GM12874 (cell line): Measurements from ENCODE around the gene KCNQ1OT1.

ENCODE experiments used
- CTCF ChIP-seq: IDR thresholded peaks from 2 replicates; pipeline ENCODE4 v1.5.1; 2011; ENCODE audit warnings: low read depth, mild to moderate bottlenecking, control low read depth, low read length, moderate library complexity; ENCODE audit not compliant: insufficient read depth

The KCNQ1OT1 gene

GRCh38 chr11:2728663-2729332 lies 29.0 kb upstream of the KCNQ1OT1 start:
- TF ChIP-seq CTCF: no peak

DNA sequence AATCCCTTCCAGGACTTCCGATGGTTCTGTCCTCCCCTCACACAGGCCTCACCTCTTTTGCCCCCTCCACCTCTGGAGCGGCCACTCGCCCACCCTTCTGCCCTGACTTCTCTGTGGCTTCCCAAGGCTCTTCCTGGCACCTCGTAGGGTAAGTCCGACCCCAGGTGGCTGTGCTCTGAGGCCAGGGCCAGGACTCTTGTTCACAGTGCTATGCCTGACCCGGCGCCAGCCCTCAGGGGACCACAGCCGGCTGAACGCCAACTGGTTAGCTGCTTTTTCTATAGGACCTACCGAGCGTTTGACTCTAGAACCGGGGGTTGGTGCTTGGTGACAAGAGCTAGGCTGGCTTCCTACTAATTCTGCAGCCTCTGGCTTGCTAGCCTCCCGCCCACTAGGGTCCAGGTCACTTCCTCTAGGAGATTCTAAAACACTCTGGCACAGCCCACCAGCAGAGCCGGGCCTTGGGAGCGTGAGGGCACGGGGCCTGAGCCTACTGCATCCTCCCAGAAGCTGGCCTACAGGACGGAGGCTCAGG lies 28.4 kb upstream of the KCNQ1OT1 start:
- no peak for TF ChIP-seq CTCF

- TF ChIP-seq CTCF: no peak
Measured at GRCh38 chr11:2726964-2727363, 27.2 kb upstream of the KCNQ1OT1 start.

DNA sequence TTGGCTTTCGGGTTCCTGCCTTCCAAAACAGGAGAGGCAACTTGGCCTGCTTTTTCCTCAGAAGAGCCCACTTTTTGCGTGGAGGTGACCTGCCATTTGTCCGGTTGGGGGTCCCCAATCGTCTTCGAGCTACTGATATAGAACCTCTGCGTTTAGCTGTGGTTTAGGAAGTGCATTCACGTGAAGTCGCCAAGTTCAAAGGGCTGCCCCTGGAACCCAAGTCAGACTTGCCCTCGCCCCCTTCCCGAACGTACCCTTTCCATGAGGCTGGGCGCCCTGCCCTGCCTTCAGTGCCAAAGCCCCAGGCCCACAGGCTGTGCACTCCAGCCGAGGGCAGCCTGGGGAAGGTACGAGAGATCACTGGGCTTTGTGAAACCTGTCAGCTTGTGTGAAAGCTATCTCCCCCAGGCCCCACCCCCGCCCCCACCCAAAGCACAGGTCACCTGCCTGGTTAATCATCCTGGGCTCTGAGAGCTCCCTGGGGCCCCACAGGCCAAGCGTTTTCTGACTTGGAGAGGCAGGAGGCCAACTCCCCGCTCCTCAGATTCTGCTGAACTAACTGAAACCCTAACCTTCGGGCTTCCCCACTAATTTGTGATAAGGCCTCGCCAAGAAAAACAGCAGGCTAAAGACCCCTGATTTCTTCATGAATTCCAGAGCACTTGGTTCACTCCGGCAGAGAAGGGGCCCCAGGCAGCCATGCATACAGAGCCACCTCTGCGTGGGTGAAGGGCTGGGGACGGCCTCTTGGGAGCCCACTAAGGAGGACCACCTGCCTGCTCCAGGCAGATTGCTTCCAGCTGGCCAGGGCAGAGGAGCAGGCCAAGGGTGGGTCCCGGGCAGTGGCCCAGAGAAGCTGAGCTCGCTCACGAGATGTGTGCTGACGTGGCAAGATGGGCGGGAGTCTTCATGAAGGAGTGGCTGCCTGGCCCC lies 25.8 kb upstream of the KCNQ1OT1 start:
- no peak for TF ChIP-seq CTCF

DNA sequence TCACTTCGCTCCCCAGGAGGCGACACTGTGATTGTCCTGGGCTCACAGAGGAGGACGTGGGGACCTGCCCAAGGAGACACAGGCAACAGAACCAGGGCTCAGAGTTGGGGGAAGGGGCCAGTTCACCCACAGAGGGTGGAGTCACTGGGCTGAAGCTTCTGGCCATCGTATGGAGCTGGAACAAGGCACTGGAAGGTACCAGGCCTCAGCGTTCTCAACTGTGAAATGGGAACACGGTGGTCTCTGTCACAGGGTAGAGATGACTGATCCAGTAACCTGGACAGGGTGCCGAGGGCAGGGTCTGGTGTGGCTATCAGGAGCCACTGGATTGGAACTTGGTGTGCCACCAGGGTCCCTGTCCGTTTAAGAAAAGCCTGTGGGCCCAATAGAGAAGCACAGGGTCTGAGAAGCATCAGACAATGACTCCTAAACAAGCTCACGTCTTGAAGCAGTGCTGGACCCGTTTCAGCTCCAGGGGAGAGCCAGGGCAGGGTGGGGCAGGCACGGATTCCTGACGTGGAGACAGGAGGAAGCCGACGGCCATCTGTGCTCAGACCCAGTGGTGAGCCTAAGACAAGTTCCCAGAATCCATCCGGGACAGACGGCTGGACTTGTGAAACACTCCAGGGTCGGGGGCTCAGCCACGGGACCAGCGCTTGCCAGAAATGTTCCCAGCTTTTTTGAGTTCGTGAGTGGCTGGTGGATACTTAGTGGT lies 25.0 kb upstream of the KCNQ1OT1 start:
- no peak for TF ChIP-seq CTCF

DNA sequence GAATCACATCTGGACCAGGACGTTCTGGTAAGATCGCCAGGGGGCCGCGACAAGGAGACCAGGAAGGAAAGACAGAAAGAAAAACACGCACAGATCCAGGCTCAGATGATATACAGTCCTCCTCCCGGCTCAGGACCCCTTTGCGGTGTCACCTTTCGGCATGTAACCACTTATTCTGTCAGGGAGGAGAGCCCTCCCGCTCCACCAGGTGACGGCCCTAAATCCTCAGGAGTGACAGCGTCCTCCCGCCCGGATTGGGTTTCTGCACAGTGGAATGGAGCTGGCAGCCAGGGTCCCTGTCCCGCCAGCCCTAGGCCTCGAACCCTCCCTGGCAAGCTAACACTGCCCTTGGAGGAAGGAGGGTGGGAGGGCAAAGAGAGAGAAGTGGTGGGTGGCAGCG lies 24.3 kb upstream of the KCNQ1OT1 start:
- TF ChIP-seq CTCF: no peak

DNA sequence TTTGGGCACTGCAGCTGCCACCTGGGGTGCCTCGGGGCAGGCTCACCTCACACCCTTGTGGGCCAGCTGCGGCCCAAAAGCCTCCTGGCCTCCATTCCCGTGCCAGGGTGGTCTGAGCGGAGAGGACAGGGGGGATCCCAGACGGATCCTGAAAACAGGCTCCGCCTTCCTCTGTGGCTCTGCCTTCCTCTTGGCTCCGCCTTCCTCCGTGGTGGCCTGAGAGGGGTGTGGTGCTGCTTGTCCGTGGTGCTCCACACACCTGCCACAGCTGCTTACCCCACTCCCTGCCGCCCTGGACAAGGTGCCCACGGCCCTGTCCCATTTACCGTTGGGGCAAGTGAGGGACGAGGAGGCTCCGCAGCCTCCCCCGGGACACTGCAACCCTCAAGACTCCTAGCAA lies 23.2 kb upstream of the KCNQ1OT1 start:
- no peak for TF ChIP-seq CTCF
